KOPT-K1 (cell line): ENCODE data around the gene SFRP2.

Source experiments
- H3K27ac ChIP-seq: fragments of 200-600 bp; sonication (generic); 2 replicates; pipeline ENCODE4 v1.5.1; 2016; ENCODE audit warnings: antibody characterized with exemption, mild to moderate bottlenecking, low read depth, low read length; ENCODE audit not compliant: poor library complexity, severe bottlenecking
- H3K36me3 ChIP-seq: fragments of 200-600 bp; sonication (generic); 2 replicates; pipeline ENCODE4 v1.5.1; 2017; ENCODE audit warnings: antibody characterized with exemption, mild to moderate bottlenecking, low read length, moderate library complexity; ENCODE audit not compliant: insufficient read depth
- H3K9me3 ChIP-seq: fragments of 200-600 bp; sonication (generic); 2 replicates; pipeline ENCODE4 v1.5.1; 2017; ENCODE audit warnings: antibody characterized with exemption, low read length, mild to moderate bottlenecking; ENCODE audit not compliant: insufficient read depth, poor library complexity, severe bottlenecking

Gene SFRP2

GRCh38 chr4:153765894-153766293, 23.0 kb downstream of the SFRP2 start:
- Histone ChIP-seq H3K36me3 (no peaks in the 10 kb centered on the region), H3K27ac (no peak overlapping the region), H3K9me3 (no peaks in the 10 kb centered on the region)

DNA sequence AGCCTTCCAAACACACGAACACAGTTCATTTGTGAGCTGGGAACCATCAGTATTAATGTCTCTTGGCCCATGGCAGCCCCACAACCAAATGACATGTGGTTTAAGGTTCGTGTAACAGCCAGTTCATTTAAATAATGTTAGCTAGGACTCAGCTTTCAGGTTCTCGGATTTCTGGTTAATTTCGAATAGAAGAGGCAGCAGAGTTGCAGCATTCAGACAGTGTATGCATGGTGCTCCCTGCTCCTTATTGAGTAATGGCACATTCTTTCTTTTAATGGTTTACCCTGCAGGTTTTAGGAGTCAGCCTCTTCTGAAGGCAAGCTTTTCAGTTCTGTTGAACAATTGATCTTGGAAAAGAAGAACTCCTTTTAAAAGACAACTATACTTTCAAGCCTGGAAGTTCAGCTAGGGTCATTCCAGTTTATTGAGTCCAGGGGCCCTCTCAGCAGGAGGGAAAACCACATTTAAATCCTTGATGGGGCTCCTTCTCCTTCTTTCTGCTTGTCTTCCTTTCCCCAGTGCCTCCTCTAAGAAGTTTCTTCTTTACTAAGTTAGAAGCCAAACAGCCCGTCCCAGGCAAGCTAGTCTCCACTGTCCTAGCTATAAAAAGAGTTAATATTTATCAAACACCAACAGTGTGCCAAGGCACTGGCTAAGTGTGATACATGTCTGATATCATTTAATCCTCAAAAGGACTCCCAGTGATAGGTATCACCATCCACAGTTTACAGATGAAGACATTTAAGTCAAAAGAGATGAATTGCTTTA, 24.1 kb downstream of the SFRP2 start:
- Histone ChIP-seq H3K27ac (no peak overlapping the region), H3K36me3 (no peaks in the 10 kb centered on the region), H3K9me3 (no peaks in the 10 kb centered on the region)

DNA sequence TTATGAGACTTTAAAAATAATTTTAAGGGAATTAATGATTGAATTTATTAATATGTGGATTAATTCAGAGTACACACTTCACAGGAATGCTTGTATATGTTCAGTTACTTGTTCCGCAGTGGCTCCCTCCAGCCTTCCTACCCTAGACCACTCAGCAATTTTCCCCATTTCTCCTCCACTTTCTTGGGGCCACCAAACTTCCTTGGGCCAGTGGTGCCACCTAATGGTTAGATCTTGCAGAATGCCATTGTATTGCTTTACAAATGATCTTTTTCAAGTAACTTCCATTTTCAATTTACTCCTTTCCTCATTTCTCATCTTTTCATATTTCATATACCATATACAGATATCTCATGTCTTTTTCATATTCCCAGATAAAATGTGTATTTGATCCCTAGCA, 25.5 kb downstream of the SFRP2 start:
- Histone ChIP-seq H3K9me3 (no peaks in the 10 kb centered on the region), H3K36me3 (no peaks in the 10 kb centered on the region), H3K27ac (no peak overlapping the region)

GRCh38 chr4:153759407-153760316, 29.2 kb downstream of the SFRP2 start, which contains the start of gene RNF175:
Gene RNF175, minus strand, starts transcription at chr4:153760024. Its CDS starts 162 bp downstream, at chr4:153759862.
- Histone ChIP-seq H3K27ac (no peak within 1 kb of the TSS), H3K9me3 (no peaks in the 10 kb centered on the region), H3K36me3 (no peaks in the 10 kb centered on the region)

DNA sequence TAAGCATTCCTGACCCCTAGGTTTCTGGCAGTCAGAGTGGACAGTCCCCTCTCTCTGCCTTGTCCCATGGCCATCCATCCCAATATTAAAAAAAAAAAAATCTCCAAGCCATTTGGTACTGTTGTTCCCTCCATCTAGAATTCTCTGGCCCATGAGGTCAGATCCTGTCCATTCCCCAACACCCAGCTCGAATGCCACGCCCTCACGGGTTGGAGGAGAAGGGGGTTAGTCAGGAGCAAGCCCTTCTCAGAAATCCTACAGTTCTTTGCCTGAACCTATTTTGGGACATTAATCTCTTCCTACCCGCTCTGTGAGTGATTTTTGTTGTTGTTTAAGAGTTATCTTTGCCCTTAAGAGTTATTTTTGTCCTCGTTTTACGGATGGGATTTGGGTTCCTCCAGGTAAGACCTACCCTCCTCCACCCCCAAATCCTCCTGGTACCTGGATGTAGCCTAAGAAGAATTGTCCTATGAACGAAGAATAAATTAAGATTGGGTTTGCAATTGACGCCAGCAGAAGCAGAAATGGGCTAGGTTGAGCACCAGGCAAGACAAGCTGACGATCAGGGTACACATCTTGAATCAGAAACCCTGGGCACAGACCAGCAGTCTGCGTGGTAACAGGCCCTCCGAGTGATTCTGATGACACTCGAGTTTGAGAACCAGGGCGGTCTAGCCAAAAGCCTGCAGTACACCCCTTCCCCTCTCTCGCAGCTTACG, 30.0 kb downstream of the SFRP2 start:
- Histone ChIP-seq H3K27ac (no peak overlapping the region), H3K9me3 (no peaks in the 10 kb centered on the region), H3K36me3 (no peaks in the 10 kb centered on the region)

DNA sequence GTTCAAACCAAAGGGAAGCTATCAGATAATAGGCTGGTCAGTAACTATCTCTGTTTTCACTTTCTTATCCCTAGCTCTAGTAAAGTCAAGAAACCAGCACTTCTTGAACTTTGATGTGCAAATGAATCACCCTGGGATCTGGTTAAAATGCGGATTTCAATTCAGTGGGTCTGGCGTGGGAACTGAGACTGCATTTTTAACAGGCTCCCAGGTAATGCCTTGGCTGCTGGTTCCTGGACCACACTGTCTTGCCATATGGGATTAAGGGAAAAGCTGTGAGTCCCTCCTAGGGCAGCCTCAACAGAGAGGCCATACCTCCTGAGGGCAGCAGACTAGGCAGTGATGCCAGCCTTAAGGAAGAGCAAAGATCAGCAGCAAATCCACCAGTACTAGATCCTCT, 30.7 kb downstream of the SFRP2 start:
- Histone ChIP-seq H3K27ac (no peak overlapping the region), H3K9me3 (no peaks in the 10 kb centered on the region), H3K36me3 (no peaks in the 10 kb centered on the region)

GRCh38 chr4:153757407-153757806, 31.5 kb downstream of the SFRP2 start:
- H3K36me3 ChIP-seq, result no peaks in the 10 kb centered on the region
- no peaks in the 10 kb centered on the region for H3K9me3 ChIP-seq
- no peak overlapping the region for H3K27ac ChIP-seq

GRCh38 chr4:153755186-153755585, 33.7 kb downstream of the SFRP2 start:
- no peaks in the 10 kb centered on the region for H3K9me3 ChIP-seq

GRCh38 chr4:153750197-153750817, 38.6 kb downstream of the SFRP2 start:
- H3K9me3 ChIP-seq, result no peaks in the 10 kb centered on the region
- H3K27ac ChIP-seq, result no peak overlapping the region
- no peaks in the 10 kb centered on the region for H3K36me3 ChIP-seq

More at GRCh38 chr4:153755186-153755585, 33.7 kb downstream of the SFRP2 start:
- H3K27ac ChIP-seq, result no peak overlapping the region
- no peaks in the 10 kb centered on the region for H3K36me3 ChIP-seq

DNA sequence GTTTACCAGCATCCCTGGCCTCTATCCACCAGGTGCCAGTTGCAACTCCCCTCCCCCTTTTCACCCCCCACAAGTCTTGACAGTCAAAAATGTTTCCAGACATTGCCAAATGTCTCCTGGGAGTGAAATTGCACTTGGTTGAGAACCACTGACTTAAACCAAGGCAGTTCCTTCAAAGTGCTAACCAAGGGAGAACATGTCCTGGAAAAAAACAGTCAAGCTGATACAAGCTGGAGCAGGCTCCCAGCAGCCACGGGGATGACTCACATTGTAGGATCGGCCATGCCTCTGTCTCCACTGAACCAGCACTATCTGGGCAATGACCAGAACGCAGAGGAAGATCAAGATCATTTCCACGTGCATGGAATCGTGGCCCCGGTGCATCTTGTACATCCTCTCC, 40.5 kb downstream of the SFRP2 start:
- Histone ChIP-seq H3K27ac (no peak overlapping the region), H3K36me3 (no peaks in the 10 kb centered on the region), H3K9me3 (no peaks in the 10 kb centered on the region)

- no peaks in the 10 kb centered on the region for H3K36me3 ChIP-seq
- H3K9me3 ChIP-seq, result no peaks in the 10 kb centered on the region
- no peak overlapping the region for H3K27ac ChIP-seq
Observed at GRCh38 chr4:153747406-153747955, 41.4 kb downstream of the SFRP2 start.

GRCh38 chr4:153745651-153746050, 43.2 kb downstream of the SFRP2 start:
- Histone ChIP-seq H3K36me3 (no peaks in the 10 kb centered on the region), H3K27ac (no peak overlapping the region), H3K9me3 (peaks cover 8% of the 10 kb centered on the region)

- H3K27ac ChIP-seq, result no peak overlapping the region
- peaks cover 12% of the 10 kb centered on the region for H3K9me3 ChIP-seq
- no peaks in the 10 kb centered on the region for H3K36me3 ChIP-seq
Observed at GRCh38 chr4:153741541-153741940, 47.3 kb downstream of the SFRP2 start.

DNA sequence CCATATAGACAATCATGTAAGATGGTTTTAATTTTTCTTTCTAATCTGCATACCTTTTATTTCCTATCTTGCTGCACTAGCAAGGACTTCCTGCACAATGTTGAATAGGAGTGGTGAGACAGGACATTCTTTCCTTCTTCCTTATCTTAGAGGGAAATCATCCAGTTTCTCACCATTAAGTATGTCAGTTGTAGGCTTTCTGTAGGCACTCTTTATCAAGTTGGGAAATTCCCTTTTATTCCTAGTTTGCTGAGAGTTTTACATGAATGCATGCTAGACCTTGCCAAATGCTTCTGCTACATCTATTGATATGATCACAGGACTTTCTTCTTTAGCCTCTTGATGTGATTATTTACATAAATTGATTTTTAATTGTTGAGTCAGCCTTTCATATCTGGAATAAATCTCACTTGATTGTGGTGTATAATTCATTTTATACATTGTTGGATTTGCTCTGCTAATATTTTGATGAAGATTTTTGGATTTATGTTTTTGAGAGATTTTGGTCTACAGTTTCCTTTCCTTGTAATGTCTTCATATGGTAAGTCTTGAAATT, 52.9 kb downstream of the SFRP2 start:
- Histone ChIP-seq H3K9me3 (peaks cover 8% of the 10 kb centered on the region), H3K27ac (no peak overlapping the region), H3K36me3 (no peaks in the 10 kb centered on the region)
